Posterior cingulate gyrus (tissue), 11 donors: ENCODE measurements around the gene ADH7.
A peak's percentile ranks its signal among the peaks of the same experiment; 100 is the strongest.

Experiments
- DNase-seq, 10 donors: peaks; one replicate each; pipeline versions ENCODE4 v3.0.0 to v3.0.0-alpha.2; 2020 to 2021; ENCODE audit warnings: mixed read lengths in 3 of 10
- intact Hi-C: fragments of 100-400 bp; cut with DNase I; formaldehyde crosslinking; loops from one replicate; pipeline ENCODE4 v1.15.1; 2023

The ADH7 gene

DNA sequence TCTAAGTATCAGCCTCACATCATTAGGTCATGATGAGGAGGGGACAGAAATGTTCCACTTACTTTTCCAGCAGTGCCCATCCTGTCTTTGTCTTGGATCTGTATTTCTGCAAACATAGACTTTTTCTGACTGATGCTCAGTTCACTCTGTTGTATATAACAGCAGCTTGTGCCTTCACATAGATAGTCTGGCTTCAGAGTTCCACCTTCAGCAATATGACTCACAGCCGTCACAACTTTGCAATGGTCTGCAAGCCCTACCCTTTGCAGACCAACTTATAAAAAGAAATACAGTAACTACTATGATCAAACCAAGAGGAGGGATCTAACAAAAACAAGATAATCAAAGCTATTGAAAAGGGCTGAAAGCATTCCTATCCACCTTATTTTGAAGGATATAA is at the start of gene ADH7:
Gene ADH7, minus strand, starts transcription at position 189 of the 400 bp plus-strand sequence. Its CDS starts 109 bp downstream, at position 80.
- DNase-seq, result no peak
- intact Hi-C loops, result no loop called here

DNA sequence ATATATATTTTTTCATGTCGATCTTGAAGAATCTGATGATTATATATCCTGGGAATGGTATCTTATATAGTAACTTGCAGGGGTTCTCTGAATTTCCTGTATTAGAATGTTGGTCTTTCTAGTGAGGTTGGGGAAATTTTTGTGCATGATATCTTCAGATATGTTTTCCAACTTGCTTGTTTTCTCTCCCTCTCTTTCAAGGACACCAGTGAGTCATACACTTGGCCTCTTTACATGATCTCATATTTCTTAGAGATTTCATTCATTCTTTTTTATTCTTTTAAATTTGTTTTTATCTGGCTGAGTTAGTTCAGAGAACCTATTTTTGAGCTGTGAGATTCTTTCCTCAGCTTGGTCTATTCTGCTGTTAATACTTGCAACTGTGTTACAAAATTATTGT is 48.5 kb upstream of the ADH7 start:
- intact Hi-C loops, result no loop called here
- no peak for DNase-seq

- intact Hi-C loops, result no loop called here
- no peak for DNase-seq
Measured at GRCh38 chr4:99473131-99473530, 38.0 kb upstream of the ADH7 start.

GRCh38 chr4:99471896-99472295 is 36.8 kb upstream of the ADH7 start:
- intact Hi-C loops, result no loop called here
- DNase-seq, result no peak

GRCh38 chr4:99471349-99471748 is 36.2 kb upstream of the ADH7 start:
- DNase-seq, result no peak
- intact Hi-C loops, result no loop called here

GRCh38 chr4:99468889-99469288 is 33.7 kb upstream of the ADH7 start:
- intact Hi-C loops, result loop anchor here (10.0 kb wide), 1 partner anchor 1314 kb away; no protein-coding TSS in a partner anchor
- no peak for DNase-seq

GRCh38 chr4:99467887-99468286 is 32.7 kb upstream of the ADH7 start:
- DNase-seq, result no peak
- intact Hi-C loops, result loop anchor here (10.0 kb wide), 1 partner anchor 1313 kb away; no protein-coding TSS in a partner anchor

DNA sequence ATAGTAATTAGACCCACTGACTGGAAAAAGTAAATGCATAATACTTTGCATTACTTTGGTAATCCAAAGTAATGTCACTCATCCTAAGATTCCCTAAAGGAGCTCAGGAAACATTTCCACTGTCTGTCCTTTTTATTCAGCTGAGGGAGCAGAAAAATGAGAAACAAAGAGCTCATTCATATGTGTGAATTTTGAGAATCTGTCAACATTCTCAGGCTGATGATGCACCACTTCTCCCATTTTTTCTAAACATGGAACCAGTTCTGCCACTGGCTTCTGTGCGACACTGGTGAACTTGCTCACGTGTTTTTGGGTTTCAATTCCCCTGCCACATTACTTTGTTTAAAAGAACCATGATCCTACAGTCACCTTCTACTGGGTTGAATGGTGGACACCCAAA is 28.4 kb upstream of the ADH7 start:
- DNase-seq, result no peak
- intact Hi-C loops, result loop anchor here (2.0 to 10.0 kb wide), 2 partner anchors 345 to 1309 kb away; no protein-coding TSS in a partner anchor

DNA sequence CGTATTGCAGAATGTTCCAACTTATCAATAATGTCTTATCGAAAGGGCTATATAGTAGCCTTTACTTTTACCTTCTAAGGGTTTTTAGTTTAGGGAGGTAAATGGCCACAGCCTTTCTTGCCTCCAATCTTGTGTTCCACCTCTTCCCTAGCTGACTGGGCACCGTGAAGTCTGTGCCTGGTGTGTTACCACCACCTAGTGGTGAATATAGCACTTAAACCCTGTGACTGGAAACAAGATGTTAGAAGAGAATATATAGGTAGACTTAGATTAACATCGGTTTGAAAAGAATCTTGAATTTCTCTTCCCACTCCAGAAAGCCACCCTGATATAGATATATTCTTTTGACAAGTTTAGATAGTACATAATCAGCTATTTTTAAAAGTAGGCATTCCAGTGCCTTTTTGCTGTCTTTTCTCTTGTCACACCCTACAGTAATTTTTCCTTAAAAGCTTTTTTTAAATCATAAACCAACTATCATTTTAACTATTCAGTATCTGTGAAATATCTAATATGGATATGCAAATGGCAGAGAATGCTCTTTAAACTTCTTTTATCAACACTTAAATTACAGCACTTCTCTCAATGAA is 27.8 kb upstream of the ADH7 start:
- intact Hi-C loops, result loop anchor here (2.0 to 10.0 kb wide), 2 partner anchors 344 to 1308 kb away; no protein-coding TSS in a partner anchor
- DNase-seq, result peak; percentile 19 to 92 (median 56)

DNA sequence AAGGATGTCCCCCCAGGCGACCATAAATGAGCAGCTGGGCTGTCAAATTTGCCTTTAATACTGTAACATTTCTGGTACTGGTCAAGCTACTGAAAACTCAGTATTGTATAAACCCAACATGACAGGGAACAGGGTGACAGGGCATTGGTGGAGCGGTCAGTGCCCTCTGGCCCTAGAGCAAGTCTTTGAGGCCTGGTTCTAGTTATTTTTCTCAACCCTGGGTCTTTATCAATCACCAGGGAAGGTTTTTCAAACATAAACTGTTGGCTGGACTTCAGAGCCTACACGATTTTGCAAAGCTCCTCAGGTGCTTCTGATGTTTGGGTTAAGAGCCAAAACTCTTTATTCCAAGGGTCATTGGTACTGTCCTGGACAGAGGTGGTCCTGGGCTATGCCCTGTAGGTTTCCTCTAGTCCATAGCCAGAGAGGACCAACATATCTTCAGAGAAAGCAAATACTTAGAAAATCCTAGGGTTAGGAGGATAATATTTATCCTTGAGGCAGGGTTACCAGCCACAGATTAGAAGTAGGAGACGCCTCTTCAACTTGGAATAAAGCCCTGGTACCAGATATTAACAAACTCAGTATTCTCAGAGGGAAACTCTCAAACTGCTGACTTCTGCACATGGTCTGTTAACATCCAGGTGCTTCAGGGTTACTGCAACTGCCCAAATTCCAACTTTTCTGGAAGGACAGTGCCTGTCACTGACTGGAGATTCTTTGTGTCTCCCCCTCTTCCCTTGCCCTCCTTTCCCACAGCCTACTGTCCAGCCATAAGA is 26.7 kb upstream of the ADH7 start:
- no peak for DNase-seq
- intact Hi-C loops, result loop anchor here (2.0 to 10.0 kb wide), 2 partner anchors 343 to 1307 kb away; no protein-coding TSS in a partner anchor

DNA sequence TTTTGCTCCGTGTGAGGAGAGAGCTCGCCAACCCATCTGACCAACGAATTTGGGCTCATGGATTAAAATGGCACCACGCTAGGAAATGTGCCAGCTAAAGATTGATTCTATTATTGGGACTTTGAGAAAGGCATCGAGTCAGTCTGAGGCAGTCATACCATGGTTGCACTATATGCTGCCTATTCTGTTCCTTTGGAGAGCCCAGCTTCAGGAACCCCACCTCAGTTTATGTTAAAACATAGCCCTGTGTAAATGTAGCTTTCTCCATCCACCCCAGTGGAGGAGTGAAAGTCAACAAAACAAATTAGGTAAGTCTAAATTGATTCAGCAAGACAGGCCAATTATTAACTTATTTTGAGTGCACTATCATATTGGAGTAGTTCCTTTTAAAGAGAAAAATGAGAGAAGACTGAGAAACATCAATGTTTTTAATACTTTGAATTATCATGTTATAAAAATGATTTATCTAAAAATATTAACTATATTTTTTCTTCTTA is 24.5 kb upstream of the ADH7 start:
- no peak for DNase-seq
- intact Hi-C loops, result loop anchor here (10.0 kb wide), 1 partner anchor 1305 kb away; no protein-coding TSS in a partner anchor

DNA sequence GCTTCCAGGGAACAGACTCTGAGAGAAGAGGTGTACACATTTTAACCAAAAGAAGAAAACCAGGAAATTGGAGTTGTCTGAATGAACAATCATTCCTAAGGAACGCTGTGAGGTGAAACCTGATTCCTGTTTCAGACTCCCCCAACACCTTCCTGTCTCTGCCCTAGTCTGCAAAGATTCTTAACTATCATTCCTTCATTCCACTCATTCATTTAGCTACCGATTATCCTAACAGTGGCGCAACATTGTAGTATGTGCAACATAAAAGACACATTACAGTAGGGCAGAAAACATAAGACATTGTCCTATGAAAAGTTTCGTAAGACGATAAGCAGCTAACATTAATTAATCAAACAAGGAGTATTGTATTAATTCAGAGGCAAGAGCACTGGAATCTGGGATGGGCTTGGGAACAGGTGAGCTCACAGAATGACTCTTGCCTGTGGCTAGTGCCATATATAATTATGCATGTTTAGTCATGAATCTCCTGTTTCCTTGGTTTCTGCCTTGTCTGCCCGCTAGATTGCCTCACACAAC is 23.8 kb upstream of the ADH7 start:
- intact Hi-C loops, result no loop called here
- no peak for DNase-seq

DNA sequence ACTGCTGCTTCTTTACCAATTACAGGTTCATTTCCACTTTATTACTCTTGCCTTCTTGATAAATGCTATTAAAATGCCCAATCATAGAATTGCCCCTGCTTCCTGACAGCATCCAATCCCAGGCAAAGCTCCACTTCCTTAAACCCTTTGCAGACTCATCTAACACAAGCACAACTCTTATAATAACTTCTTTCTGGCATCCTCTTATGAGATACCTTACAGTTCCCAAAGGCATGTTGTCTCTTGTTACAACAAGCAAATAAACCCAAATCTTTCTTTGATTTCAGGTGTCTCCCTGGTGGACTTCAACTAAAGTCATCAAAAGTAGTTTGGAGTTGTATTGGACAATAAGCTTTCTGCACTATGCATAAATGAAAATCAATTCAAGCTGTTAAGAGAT is 22.5 kb upstream of the ADH7 start:
- intact Hi-C loops, result no loop called here
- DNase-seq, result no peak

DNA sequence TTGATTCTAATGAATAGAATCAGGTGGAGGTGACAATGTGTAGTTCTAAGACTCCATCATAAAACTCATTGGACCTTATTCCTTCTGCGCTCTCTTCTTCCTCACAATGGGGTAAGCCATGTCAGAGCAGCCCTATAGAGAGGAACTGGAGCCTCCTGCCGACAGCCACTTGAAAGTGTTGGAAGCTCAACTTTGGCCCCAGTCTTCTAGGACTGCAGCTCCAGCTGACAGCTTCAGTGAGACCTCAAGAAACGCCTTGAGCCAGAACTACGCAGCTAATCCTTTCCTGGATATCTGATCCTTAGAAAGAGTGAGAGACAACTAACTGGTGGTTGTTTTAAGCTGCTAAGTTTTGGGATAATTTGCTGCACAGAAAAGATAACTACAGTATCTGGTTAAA is 22.1 kb upstream of the ADH7 start:
- intact Hi-C loops, result no loop called here
- DNase-seq, result no peak

DNA sequence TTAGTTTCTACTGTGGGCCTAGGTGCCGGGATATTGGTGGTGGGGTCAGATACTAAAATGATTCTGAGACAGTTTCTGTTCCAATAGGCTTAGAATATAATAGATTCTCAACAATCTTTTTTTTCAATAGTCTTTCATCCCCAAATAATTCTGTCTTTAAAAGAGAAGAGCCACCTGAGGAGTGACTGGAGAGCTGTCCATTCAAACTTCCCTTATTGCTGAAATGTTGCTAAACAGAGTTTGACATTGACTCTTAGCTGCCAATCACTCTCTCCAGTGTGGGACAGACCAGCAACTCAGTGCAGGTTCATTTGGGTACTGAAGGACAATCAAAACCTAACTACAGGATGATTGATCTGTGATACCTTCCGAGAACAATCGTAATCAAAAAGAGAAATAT is 12.4 kb upstream of the ADH7 start:
- no peak for DNase-seq
- intact Hi-C loops, result no loop called here

DNA sequence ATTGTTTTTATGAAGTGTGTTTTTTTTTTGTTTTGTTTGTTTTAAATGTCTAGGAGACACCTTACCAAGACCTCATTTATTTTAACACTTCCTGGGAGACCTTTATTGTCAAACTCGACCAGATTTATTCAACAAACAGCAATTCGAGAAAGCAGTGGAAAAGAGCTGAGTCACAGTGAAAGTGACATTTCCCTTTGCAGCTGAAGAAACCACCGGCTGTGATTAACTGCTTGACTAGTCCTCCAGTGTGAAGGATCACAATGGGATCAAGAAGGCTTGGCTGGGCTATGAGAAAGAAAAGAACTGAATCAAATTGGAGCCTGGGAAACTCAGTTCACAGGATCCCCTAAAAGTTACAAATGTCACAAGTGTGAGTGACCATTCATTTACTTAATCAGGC is 11.9 kb upstream of the ADH7 start:
- no peak for DNase-seq
- intact Hi-C loops, result no loop called here

- no peak for DNase-seq
Measured at GRCh38 chr4:99438405-99438780, 3.3 kb upstream of the ADH7 start.

GRCh38 chr4:99437723-99438404 is 2.7 kb upstream of the ADH7 start:
- no peak for DNase-seq
- intact Hi-C loops, result no loop called here

More at GRCh38 chr4:99438405-99438780, 3.3 kb upstream of the ADH7 start:
- intact Hi-C loops, result no loop called here

GRCh38 chr4:99436976-99437722 is 2.0 kb upstream of the ADH7 start:
- DNase-seq, result no peak
- intact Hi-C loops, result no loop called here

DNA sequence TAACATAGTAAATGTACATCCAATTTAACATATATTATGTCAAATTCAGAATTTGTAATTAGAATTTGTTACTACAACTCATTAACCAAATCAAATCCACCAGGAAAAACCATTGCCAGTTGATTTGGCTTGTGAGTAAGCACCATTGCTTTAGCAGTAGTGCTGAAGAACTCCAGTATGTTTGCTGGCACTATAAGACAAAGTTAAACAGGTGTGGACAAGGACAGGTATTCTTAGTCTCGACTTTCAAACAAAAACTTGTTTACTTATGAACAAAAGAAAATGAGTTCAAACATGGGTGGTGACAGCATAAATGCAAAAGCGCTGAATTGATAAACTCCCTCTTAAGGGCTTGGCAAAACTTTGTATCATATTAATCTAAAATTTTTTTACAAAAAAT is 1.3 kb upstream of the ADH7 start:
- intact Hi-C loops, result no loop called here
- no peak for DNase-seq
